DOHH2 (cell line): ENCODE results near the gene H6PD.

ENCODE experiments used
- CTCF ChIP-seq: fragments of 200-600 bp; sonication (generic); IDR thresholded peaks from one replicate; pipeline ENCODE4 v1.5.1; 2014; ENCODE audit warnings: antibody characterized with exemption, mild to moderate bottlenecking, low read depth, low read length; ENCODE audit not compliant: poor library complexity, severe bottlenecking
- EZH2phosphoT487 ChIP-seq: fragments of 200-600 bp; sonication (generic); IDR thresholded peaks from 2 replicates; pipeline ENCODE4 v1.6.1; 2017; ENCODE audit warnings: borderline replicate concordance, mild to moderate bottlenecking, antibody characterized with exemption, low read length, moderate library complexity, mixed read lengths

GRCh38 chr1:9249534-9250410, 15.2 kb downstream of the H6PD start:
- peak; percentile 73 for TF ChIP-seq CTCF
- no peak for TF ChIP-seq EZH2phosphoT487
